ENCODE data around the gene SLITRK5.

DNA sequence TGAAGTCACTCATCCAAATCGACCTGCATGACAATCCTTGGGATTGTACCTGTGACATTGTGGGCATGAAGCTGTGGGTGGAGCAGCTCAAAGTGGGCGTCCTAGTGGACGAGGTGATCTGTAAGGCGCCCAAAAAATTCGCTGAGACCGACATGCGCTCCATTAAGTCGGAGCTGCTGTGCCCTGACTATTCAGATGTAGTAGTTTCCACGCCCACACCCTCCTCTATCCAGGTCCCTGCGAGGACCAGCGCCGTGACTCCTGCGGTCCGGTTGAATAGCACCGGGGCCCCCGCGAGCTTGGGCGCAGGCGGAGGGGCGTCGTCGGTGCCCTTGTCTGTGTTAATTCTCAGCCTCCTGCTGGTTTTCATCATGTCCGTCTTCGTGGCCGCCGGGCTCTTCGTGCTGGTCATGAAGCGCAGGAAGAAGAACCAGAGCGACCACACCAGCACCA lies 5.9 kb downstream of the SLITRK5 start:
- TF ChIP-seq EZH2 (IDR thresholded peaks at IDR 0.05) (no peak), POLR2AphosphoS5 (IDR thresholded peaks at IDR 0.05; ENCODE audit: borderline replicate concordance, low read depth, low read length) (no peak), FOXP2 (optimal IDR thresholded peaks at IDR 0.05; ENCODE audit: control extremely low read depth, extremely low read length, insufficient read depth) (no peak)

Data from SK-N-MC (cell line).